Astrocyte (in vitro differentiated cells and primary cell): ENCODE results near the gene FRRS1. TPM values are rescaled to one million over a fixed set of nuclear protein-coding genes. Genes with fewer than 3 reads are reported as not detected.
A peak's percentile ranks its signal among the peaks of the same experiment; 100 is the strongest.

Source experiments
- DNase-seq: peaks from one replicate; pipeline ENCODE4 v3.0.0-alpha.2; 2010; ENCODE audit warnings: low read depth
- FAIRE-seq: peaks from 2 replicates; lab custom pipeline; 2011; peaks lifted over from hg19 to GRCh38; lab: Jason Lieb, UNC
- H2AFZ ChIP-seq: 2 replicates; pipeline ENCODE4 v1.6.0; 2012; ENCODE audit warnings: low read depth, low read length, inconsistent platforms
- H3K27ac ChIP-seq: 2 replicates; pipeline ENCODE4 v1.5.1; 2011; ENCODE audit warnings: low read depth, low read length, inconsistent platforms
- H3K27me3 ChIP-seq: 2 replicates; pipeline ENCODE4 v1.6.0; 2011; ENCODE audit warnings: low read length, inconsistent platforms; ENCODE audit not compliant: insufficient read depth
- H3K36me3 ChIP-seq: 2 replicates; pipeline ENCODE4 v1.5.1; 2011; ENCODE audit warnings: low read length, inconsistent platforms; ENCODE audit not compliant: insufficient read depth
- H3K4me1 ChIP-seq: 2 replicates; pipeline ENCODE4 v1.5.1; 2011; ENCODE audit warnings: low read length, inconsistent platforms; ENCODE audit not compliant: insufficient read depth
- H3K4me2 ChIP-seq: 2 replicates; pipeline ENCODE4 v1.6.0; 2012; ENCODE audit warnings: low read length, inconsistent platforms
- H3K4me3 ChIP-seq: 2 replicates; pipeline ENCODE4 v1.5.1; 2011; ENCODE audit warnings: low read depth, mild to moderate bottlenecking, low read length, inconsistent platforms; ENCODE audit not compliant: insufficient read depth
- H3K79me2 ChIP-seq: 2 replicates; pipeline ENCODE4 v1.6.0; 2012; ENCODE audit warnings: mild to moderate bottlenecking, low read length, inconsistent platforms; ENCODE audit not compliant: insufficient read depth
- H3K9ac ChIP-seq: 2 replicates; pipeline ENCODE4 v1.6.0; 2012; ENCODE audit warnings: mild to moderate bottlenecking, low read length, inconsistent platforms
- H3K9me3 ChIP-seq: 2 replicates; pipeline ENCODE4 v1.5.1; 2012; ENCODE audit warnings: low read depth, mild to moderate bottlenecking, low read length, inconsistent platforms; ENCODE audit not compliant: insufficient read depth
- H4K20me1 ChIP-seq: 2 replicates; pipeline ENCODE4 v1.6.0; 2012; ENCODE audit warnings: low read length, inconsistent platforms; ENCODE audit not compliant: insufficient read depth
- H3K27ac Mint-ChIP-seq: one replicate; pipeline ENCODE4 v1.8.0; 2021; ENCODE audit warnings: mild to moderate bottlenecking, mixed read lengths; ENCODE audit not compliant: unreplicated experiment
- H3K27me3 Mint-ChIP-seq: one replicate; pipeline ENCODE4 v1.8.0; 2021; ENCODE audit warnings: low read depth, mixed read lengths; ENCODE audit not compliant: unreplicated experiment
- H3K36me3 Mint-ChIP-seq: one replicate; pipeline ENCODE4 v1.8.0; 2021; ENCODE audit warnings: low read depth, mixed read lengths; ENCODE audit not compliant: unreplicated experiment
- H3K4me1 Mint-ChIP-seq: one replicate; pipeline ENCODE4 v1.8.0; 2021; ENCODE audit warnings: low read depth, mixed read lengths; ENCODE audit not compliant: unreplicated experiment
- H3K4me3 Mint-ChIP-seq: one replicate; pipeline ENCODE4 v1.8.0; 2021; ENCODE audit warnings: mild to moderate bottlenecking, moderate library complexity, mixed read lengths; ENCODE audit not compliant: unreplicated experiment
- H3K9me3 Mint-ChIP-seq: one replicate; pipeline ENCODE4 v1.8.0; 2021; ENCODE audit warnings: mild to moderate bottlenecking, mixed read lengths; ENCODE audit not compliant: unreplicated experiment
- EZH2 ChIP-seq: IDR thresholded peaks from 2 replicates; pipeline ENCODE4 v1.6.1; 2012; ENCODE audit warnings: mild to moderate bottlenecking, low read length, inconsistent platforms; ENCODE audit not compliant: insufficient read depth
- total RNA-seq: library from RNA; stranded (reverse); gene quantifications from 2 replicates; pipeline ENCODE4 v1.2.1, GENCODE V29; 2021
- TF ChIP-seq, protein P1 (sequence below): IDR thresholded peaks from 2 replicates; pipeline ENCODE4 v1.5.1; 2011; ENCODE audit warnings: low read depth, mild to moderate bottlenecking, inconsistent platforms, low read length, moderate library complexity; ENCODE audit not compliant: insufficient read depth

FRRS1 gene
- total RNA-seq, 1 donor from 2014 or later = 4.5 TPM

DNA sequence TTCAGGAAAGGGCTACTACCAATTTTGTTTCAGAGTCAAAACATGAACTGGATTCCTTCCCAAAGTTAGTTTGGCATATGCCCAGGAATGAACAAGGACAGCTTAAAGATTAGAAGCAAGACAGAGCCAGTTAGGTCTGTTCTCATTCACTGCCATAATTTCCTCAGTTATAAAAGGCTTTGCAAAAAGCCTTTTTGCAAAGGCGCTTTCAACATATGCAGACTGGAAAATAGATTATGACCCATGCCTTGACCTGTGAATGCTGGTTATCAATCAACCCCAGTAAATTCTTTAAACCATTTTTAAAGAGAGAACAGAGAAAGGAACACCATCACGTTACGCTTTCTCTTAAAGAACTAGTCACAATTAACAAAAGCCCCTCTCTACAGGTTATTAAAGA is 1.7 kb upstream of the FRRS1 start:
- Mint-ChIP-seq H3K36me3 (no peaks in the 10 kb centered on the region), H3K4me3 (no peak overlapping the region), H3K9me3 (no peaks in the 10 kb centered on the region), H3K27ac (no peak overlapping the region), H3K4me1 (no peaks in the 10 kb centered on the region), H3K27me3 (no peaks in the 10 kb centered on the region)
- Histone ChIP-seq H3K4me1 (no peaks in the 10 kb centered on the region), H4K20me1 (no peaks in the 10 kb centered on the region), H3K4me2 (no peak overlapping the region), H3K27me3 (no peaks in the 10 kb centered on the region), H3K9ac (no peak overlapping the region), H3K27ac (no peak overlapping the region), H3K79me2 (no peaks in the 10 kb centered on the region), H3K9me3 (no peaks in the 10 kb centered on the region), H2AFZ (no peak overlapping the region), H3K4me3 (no peak overlapping the region), H3K36me3 (no peaks in the 10 kb centered on the region)
- FAIRE-seq = no peak
- TF ChIP-seq EZH2 = no peak
- TF ChIP-seq, protein P1, sequence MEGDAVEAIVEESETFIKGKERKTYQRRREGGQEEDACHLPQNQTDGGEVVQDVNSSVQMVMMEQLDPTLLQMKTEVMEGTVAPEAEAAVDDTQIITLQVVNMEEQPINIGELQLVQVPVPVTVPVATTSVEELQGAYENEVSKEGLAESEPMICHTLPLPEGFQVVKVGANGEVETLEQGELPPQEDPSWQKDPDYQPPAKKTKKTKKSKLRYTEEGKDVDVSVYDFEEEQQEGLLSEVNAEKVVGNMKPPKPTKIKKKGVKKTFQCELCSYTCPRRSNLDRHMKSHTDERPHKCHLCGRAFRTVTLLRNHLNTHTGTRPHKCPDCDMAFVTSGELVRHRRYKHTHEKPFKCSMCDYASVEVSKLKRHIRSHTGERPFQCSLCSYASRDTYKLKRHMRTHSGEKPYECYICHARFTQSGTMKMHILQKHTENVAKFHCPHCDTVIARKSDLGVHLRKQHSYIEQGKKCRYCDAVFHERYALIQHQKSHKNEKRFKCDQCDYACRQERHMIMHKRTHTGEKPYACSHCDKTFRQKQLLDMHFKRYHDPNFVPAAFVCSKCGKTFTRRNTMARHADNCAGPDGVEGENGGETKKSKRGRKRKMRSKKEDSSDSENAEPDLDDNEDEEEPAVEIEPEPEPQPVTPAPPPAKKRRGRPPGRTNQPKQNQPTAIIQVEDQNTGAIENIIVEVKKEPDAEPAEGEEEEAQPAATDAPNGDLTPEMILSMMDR = no peak
- peak; percentile 10 for DNase-seq

DNA sequence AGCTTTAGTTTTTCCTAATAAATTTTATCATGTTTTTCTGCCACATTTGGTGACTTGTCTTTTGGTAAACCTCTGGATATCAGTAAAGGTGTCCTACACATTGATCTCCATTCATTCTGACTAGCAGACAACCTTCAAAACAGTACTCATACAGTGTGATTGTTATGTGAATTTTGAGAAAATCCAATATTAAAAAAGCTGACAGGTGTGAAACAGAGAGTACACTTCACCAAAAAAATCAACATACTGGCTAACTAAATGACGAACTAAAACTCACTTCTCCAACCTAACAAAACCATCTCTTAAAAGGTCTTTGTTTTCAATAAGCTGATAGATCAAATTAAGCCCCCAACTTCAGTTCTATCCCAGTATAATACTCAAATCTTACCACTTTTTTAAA is 1.5 kb downstream of the FRRS1 start:
- H3K9me3 Mint-ChIP-seq = no peaks in the 10 kb centered on the region
- Histone ChIP-seq H3K9ac (no peak overlapping the region), H3K27ac (no peak overlapping the region), H3K9me3 (no peaks in the 10 kb centered on the region), H3K4me3 (no peak overlapping the region), H4K20me1 (no peaks in the 10 kb centered on the region), H2AFZ (no peak overlapping the region), H3K36me3 (no peaks in the 10 kb centered on the region), H3K4me2 (no peak overlapping the region), H3K79me2 (no peaks in the 10 kb centered on the region), H3K4me1 (no peaks in the 10 kb centered on the region), H3K27me3 (no peaks in the 10 kb centered on the region)
- no peaks in the 10 kb centered on the region for H3K27me3 Mint-ChIP-seq
- FAIRE-seq (no peak), DNase-seq (no peak)
- no peak for TF ChIP-seq EZH2
- TF ChIP-seq, protein P1 = no peak
- no peaks in the 10 kb centered on the region for H3K36me3 Mint-ChIP-seq
- no peaks in the 10 kb centered on the region for H3K4me1 Mint-ChIP-seq
- H3K27ac Mint-ChIP-seq = no peak overlapping the region
- H3K4me3 Mint-ChIP-seq = no peak overlapping the region

DNA sequence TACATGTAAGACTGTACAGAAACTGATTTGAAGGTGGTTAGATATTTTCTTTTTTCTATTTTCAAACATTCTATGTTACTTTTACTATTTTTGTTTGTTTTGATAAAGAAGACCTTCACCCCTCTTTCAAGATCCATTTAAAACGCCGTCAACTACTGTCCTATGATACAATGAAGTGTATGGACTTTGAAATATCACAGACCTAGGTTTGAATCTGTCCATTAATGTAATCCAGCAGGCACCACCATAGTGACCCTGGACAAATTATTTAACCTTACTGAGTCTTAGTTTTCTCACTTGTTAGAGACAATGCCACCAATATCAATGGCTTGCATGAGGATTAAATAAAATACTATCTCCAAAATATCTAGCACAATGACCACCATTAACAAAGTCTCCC is 2.0 kb downstream of the FRRS1 start:
- FAIRE-seq (no peak), DNase-seq (no peak)
- no peaks in the 10 kb centered on the region for H3K4me1 Mint-ChIP-seq
- TF ChIP-seq, protein P1 = no peak
- TF ChIP-seq EZH2 = no peak
- no peak overlapping the region for H3K4me3 Mint-ChIP-seq
- no peak overlapping the region for H3K9ac ChIP-seq
- H4K20me1 ChIP-seq = no peaks in the 10 kb centered on the region
- no peaks in the 10 kb centered on the region for H3K9me3 Mint-ChIP-seq
- H3K36me3 ChIP-seq = no peaks in the 10 kb centered on the region
- no peaks in the 10 kb centered on the region for H3K36me3 Mint-ChIP-seq
- H3K27ac Mint-ChIP-seq = no peak overlapping the region
- no peaks in the 10 kb centered on the region for H3K27me3 Mint-ChIP-seq
- H3K27ac ChIP-seq = no peak overlapping the region
- no peaks in the 10 kb centered on the region for H3K27me3 ChIP-seq
- H3K79me2 ChIP-seq = no peaks in the 10 kb centered on the region
- H3K9me3 ChIP-seq = no peaks in the 10 kb centered on the region
- H3K4me2 ChIP-seq = no peak overlapping the region
- H3K4me3 ChIP-seq = no peak overlapping the region
- H3K4me1 ChIP-seq = no peaks in the 10 kb centered on the region
- no peak overlapping the region for H2AFZ ChIP-seq
